PFSK-1 (cell line): ENCODE data around the gene IDH3A. TPM values are rescaled to one million over a fixed set of nuclear protein-coding genes. Genes with fewer than 3 reads are reported as not detected.

Experiments used
- FOXP2 ChIP-seq: optimal IDR thresholded peaks from 2 replicates; pipeline ENCODE3; 2011; ENCODE audit warnings: borderline replicate concordance, control low read depth, inconsistent platforms; ENCODE audit not compliant: insufficient read depth; ENCODE audit errors: extremely low read length, extremely low read depth
- POLR2AphosphoS5 ChIP-seq: IDR thresholded peaks from 2 replicates; pipeline ENCODE4 v1.6.1; 2012; ENCODE audit warnings: low read depth, mild to moderate bottlenecking, control low read depth, low read length, moderate library complexity
- SIN3A ChIP-seq: IDR thresholded peaks from 2 replicates; pipeline ENCODE4 v1.6.1; 2012; ENCODE audit warnings: mild to moderate bottlenecking, low read length, moderate library complexity, borderline replicate concordance; ENCODE audit not compliant: insufficient read depth
- TAF1 ChIP-seq: IDR thresholded peaks from 2 replicates; pipeline ENCODE4 v1.6.1; 2012; ENCODE audit warnings: low read length, control low read depth, borderline replicate concordance; ENCODE audit not compliant: insufficient read depth
- polyA plus RNA-seq: library from polyadenylated mRNA; unstranded; fragments of >200 nt; gene quantifications from one replicate; pipeline ENCODE4 v1.2.1, GENCODE V29; 2012; ENCODE audit warnings: low read depth, missing spikeins; ENCODE audit not compliant: insufficient read length
- TF ChIP-seq, protein P1 (sequence below), 2 experiments: IDR thresholded peaks; 2 replicates each; pipeline versions ENCODE4 v1.6.1 to v1.8.0; 2011 to 2012; ENCODE audit warnings: low read depth in 2 of 2, low read length in 2 of 2, control low read depth in 1 of 2, inconsistent platforms in 1 of 2, mild to moderate bottlenecking in 1 of 2, moderate library complexity in 1 of 2; ENCODE audit not compliant: insufficient read depth in 1 of 2

Gene IDH3A
- 194 TPM for polyA plus RNA-seq

- peak; percentile 80 for TF ChIP-seq POLR2AphosphoS5
- TF ChIP-seq, protein P1, sequence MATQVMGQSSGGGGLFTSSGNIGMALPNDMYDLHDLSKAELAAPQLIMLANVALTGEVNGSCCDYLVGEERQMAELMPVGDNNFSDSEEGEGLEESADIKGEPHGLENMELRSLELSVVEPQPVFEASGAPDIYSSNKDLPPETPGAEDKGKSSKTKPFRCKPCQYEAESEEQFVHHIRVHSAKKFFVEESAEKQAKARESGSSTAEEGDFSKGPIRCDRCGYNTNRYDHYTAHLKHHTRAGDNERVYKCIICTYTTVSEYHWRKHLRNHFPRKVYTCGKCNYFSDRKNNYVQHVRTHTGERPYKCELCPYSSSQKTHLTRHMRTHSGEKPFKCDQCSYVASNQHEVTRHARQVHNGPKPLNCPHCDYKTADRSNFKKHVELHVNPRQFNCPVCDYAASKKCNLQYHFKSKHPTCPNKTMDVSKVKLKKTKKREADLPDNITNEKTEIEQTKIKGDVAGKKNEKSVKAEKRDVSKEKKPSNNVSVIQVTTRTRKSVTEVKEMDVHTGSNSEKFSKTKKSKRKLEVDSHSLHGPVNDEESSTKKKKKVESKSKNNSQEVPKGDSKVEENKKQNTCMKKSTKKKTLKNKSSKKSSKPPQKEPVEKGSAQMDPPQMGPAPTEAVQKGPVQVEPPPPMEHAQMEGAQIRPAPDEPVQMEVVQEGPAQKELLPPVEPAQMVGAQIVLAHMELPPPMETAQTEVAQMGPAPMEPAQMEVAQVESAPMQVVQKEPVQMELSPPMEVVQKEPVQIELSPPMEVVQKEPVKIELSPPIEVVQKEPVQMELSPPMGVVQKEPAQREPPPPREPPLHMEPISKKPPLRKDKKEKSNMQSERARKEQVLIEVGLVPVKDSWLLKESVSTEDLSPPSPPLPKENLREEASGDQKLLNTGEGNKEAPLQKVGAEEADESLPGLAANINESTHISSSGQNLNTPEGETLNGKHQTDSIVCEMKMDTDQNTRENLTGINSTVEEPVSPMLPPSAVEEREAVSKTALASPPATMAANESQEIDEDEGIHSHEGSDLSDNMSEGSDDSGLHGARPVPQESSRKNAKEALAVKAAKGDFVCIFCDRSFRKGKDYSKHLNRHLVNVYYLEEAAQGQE (IDR thresholded peaks at IDR 0.05; ENCODE audit: insufficient read depth in 1 of 2, low read depth in 2 of 2, low read length in 2 of 2) = 0 out of 4 replicates have a peak, but pooled peaks of 1 of the 2 experiments have one; percentile 43
- TF ChIP-seq TAF1 = peak; percentile 88; the same call in 1 of the 2 replicates
- TF ChIP-seq SIN3A = no peak; the same call in 1 of the 2 replicates
- peak; percentile 54 for TF ChIP-seq FOXP2
These were observed at the start of gene IDH3A for GRCh38 chr15:78149068-78149804. IDH3A (plus strand) TSS chr15:78149362; CDS start chr15:78149404, 42 bp downstream.

GRCh38 chr15:78100886-78101285 lies 48.3 kb upstream of the IDH3A start:
- TF ChIP-seq, protein P1 (IDR thresholded peaks at IDR 0.05; ENCODE audit: insufficient read depth in 1 of 2, low read depth in 2 of 2, low read length in 2 of 2) = no peak
- TF ChIP-seq TAF1 (no peak), POLR2AphosphoS5 (no peak), FOXP2 (no peak), SIN3A (no peak)

- TF ChIP-seq, protein P1 (IDR thresholded peaks at IDR 0.05; ENCODE audit: insufficient read depth in 1 of 2, low read depth in 2 of 2, low read length in 2 of 2) = no peak
- TF ChIP-seq POLR2AphosphoS5 (no peak), SIN3A (no peak), FOXP2 (no peak), TAF1 (no peak)
These were observed 47.6 kb upstream of the IDH3A start for GRCh38 chr15:78101423-78102105.

DNA sequence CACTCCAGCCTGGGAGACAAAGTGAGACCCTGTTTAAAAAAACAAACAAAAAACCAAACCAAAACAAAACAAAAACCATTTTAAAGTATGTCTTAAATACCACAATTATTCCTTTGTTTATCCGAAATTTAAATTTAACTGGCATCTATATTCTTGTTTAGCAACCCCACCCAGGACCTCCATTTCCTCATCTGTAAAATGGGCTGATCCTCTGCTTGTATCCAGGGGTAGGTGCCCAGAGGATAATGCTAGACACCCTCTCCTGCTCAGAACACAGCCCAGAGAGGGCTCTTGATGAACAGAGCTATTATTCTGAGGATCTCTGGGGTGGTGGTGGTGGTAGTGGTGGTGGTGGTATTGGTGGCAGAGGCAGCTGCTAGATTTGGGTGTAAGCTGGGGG lies 47.0 kb upstream of the IDH3A start:
- TF ChIP-seq, protein P1 (IDR thresholded peaks at IDR 0.05; ENCODE audit: insufficient read depth in 1 of 2, low read depth in 2 of 2, low read length in 2 of 2) = no peak
- TF ChIP-seq FOXP2 = no peak
- TF ChIP-seq SIN3A = no peak
- no peak for TF ChIP-seq TAF1
- TF ChIP-seq POLR2AphosphoS5 = no peak
